Adrenal gland (tissue), 12 donors: ENCODE measurements around the gene CFAP45. TPM values are rescaled to one million over a fixed set of nuclear protein-coding genes. Genes with fewer than 3 reads are reported as not detected.

ENCODE experiments used
- DNase-seq, 7 donors: peaks; one replicate each; pipeline ENCODE4 v3.0.0-alpha.2; 2019 to 2020
- H3K27ac ChIP-seq, 5 donors: fragments of 200-600 bp; sonication (generic) in 4 of 5; 1 replicate in 3 of 5; 2 replicates in 2 of 5; pipeline versions ENCODE4 v1.5.1 to v1.8.0; 2016 to 2020; ENCODE audit warnings: mild to moderate bottlenecking in 1 of 5
- H3K27me3 ChIP-seq: fragments of 200-600 bp; 2 replicates; pipeline ENCODE4 v1.8.0; 2021
- H3K36me3 ChIP-seq, 2 donors: fragments of 200-600 bp; replicated peaks in 1 of 2; 1 replicate in 1 of 2; 2 replicates in 1 of 2; pipeline versions ENCODE4 v1.5.1 to v1.8.0; 2018 to 2022
- H3K4me1 ChIP-seq, 2 donors: fragments of 200-600 bp; replicated peaks in 1 of 2; 1 replicate in 1 of 2; 2 replicates in 1 of 2; pipeline versions ENCODE4 v1.5.1 to v1.8.0; 2018 to 2021
- H3K4me3 ChIP-seq, 4 donors: fragments of 200-600 bp; sonication (generic) in 3 of 4; one replicate each; pipeline ENCODE4 v1.5.1; 2016 to 2018
- H3K9me3 ChIP-seq, 3 donors: fragments of 200-600 bp; sonication (generic) in 1 of 3; replicated peaks in 1 of 3; 1 replicate in 2 of 3; 2 replicates in 1 of 3; pipeline versions ENCODE4 v1.5.1 to v1.8.0; 2016 to 2021
- POLR2A ChIP-seq, 2 donors: fragments of 450-650 bp; IDR thresholded peaks; one replicate each; pipeline ENCODE4 v1.6.1; 2017; ENCODE audit warnings: antibody characterized with exemption in 2 of 2, mild to moderate bottlenecking in 2 of 2, moderate library complexity in 1 of 2
- WGBS, 4 donors: extraction: QIAGEN DNeasy Blood & Tissue Kit in 2 of 4; methylation state at CpG; one replicate each; pipeline versions ENCODE4 v1.1.5 to v1.1.7; 2013 to 2017; 5-methylcytosine and 5-hydroxymethylcytosine counted together
- intact Hi-C, 2 donors: fragments of 100-400 bp; cut with DNase I; formaldehyde crosslinking; loops; one replicate each; pipeline versions ENCODE4 v1.14.1 to v1.15.0; 2022 to 2023
- polyA plus RNA-seq, 3 donors: library from polyadenylated mRNA; stranded (reverse); fragments of 200-250 nt in 2 of 3; fragments of 350-450 nt in 1 of 3; fragmentation: Illumina TruSeq in 1 of 3; extraction: RNeasy Lipid Tissue Mini Kit (QIAGEN cat#74804) in 1 of 3; gene quantifications; one replicate each; pipeline ENCODE4 v1.2.3, GENCODE V29; 2013 to 2014
- total RNA-seq, 9 donors: library from RNA; depleted of rRNA in 4 of 9; stranded (reverse); fragments of >200 nt in 4 of 9; fragments of 120-200 nt in 1 of 9; fragmentation: NEBNext Ultra II Directional in 1 of 9; extraction: Animal tissue kit (Norgen Biotek cat#: 25700) in 1 of 9; gene quantifications; one replicate each; pipeline versions ENCODE4 v1.1.0 to v1.2.4, GENCODE V29; 2013 to 2023
- TF ChIP-seq, protein P1 (sequence below), 6 experiments: fragments of 450-650 bp in 4 of 6; fragments of 200-600 bp in 2 of 6; sonication (generic) in 1 of 6; IDR thresholded peaks; 1 replicate in 5 of 6; 2 replicates in 1 of 6; pipeline versions ENCODE4 v1.5.1 to v1.8.0; 2016 to 2021; ENCODE audit warnings: antibody characterized with exemption in 6 of 6, mild to moderate bottlenecking in 2 of 6, moderate library complexity in 1 of 6
- donor health status: healthy with polysubstance abuse.
- donor health status: Bipolar disorder and iron deficiency.
- donor health status: DM: yes; HTN: yes; CAD: no.
- donor health status: DM: no; HTN: no; CAD: no.
- donor health status: DM: no; HTN: no; CAD: no.
- donor health status: DM: yes; HTN: yes; CAD: no.

The CFAP45 gene
- total and polyA plus RNA-seq, 12 donors: 0.14 to 0.81 (median 0.35) TPM; not detected in 6

DNA sequence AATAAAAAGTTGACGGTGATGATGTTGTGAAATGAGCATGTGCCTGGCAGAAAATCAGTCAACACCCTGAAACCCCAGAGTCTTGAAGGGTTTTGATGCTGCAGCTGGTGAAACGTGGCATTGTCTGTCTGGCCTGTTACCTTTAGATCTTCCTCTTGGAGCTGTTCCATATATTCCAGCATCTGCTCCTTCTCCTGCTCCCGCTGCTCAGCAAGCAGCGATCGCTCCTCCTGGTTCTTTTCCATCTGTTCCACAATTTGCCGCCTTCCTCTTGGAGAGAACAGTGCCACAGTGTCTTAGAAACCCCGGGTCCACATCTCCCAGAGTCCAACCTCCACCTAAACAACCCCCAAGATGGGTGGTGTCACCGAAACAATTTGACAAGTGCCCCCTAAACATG, 15.7 kb downstream of the CFAP45 start:
- TF ChIP-seq, protein P1, sequence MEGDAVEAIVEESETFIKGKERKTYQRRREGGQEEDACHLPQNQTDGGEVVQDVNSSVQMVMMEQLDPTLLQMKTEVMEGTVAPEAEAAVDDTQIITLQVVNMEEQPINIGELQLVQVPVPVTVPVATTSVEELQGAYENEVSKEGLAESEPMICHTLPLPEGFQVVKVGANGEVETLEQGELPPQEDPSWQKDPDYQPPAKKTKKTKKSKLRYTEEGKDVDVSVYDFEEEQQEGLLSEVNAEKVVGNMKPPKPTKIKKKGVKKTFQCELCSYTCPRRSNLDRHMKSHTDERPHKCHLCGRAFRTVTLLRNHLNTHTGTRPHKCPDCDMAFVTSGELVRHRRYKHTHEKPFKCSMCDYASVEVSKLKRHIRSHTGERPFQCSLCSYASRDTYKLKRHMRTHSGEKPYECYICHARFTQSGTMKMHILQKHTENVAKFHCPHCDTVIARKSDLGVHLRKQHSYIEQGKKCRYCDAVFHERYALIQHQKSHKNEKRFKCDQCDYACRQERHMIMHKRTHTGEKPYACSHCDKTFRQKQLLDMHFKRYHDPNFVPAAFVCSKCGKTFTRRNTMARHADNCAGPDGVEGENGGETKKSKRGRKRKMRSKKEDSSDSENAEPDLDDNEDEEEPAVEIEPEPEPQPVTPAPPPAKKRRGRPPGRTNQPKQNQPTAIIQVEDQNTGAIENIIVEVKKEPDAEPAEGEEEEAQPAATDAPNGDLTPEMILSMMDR (IDR thresholded peaks at IDR 0.05): no peak
- TF ChIP-seq POLR2A (IDR thresholded peaks at IDR 0.05): no peak
- H3K27me3 ChIP-seq: no peaks in the 10 kb centered on the region
- peaks cover 5 to 6% of the 10 kb centered on the region in 2 donors for H3K4me1 ChIP-seq
- H3K4me3 ChIP-seq: no peak overlapping the region
- no peaks in the 10 kb centered on the region for H3K9me3 ChIP-seq
- 82 to 84% (median 83%) methylated on average over 8 of the region's 8 CpGs for WGBS, 4 donors
- intact Hi-C loops: no loop called here
- no peak for DNase-seq
- H3K27ac ChIP-seq: no peak overlapping the region
- no peaks in the 10 kb centered on the region for H3K36me3 ChIP-seq

DNA sequence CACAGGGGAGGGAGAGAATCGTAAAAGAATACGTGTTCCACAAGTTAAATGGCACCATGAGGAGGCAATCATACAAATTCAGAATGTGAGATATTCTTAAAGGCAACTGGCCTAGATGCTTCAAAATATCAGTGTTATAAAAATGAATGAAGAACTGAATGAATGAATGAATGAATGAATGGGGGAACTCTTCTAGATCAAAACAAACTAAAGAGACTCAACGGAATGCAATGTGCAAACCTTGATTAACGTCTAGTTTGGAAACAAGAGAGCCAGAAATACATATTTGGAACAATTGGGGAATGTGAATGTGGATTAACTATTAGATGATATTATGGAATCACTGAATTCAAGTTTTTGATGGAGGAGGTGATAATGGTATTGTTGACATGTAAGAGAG, 16.8 kb downstream of the CFAP45 start:
- TF ChIP-seq, protein P1 (IDR thresholded peaks at IDR 0.05): no peak
- intact Hi-C loops: no loop called here
- Histone ChIP-seq H3K4me1 (peaks cover 3 to 6% of the 10 kb centered on the region in 2 donors), H3K27ac (no peak overlapping the region), H3K27me3 (no peaks in the 10 kb centered on the region), H3K4me3 (no peak overlapping the region), H3K9me3 (no peaks in the 10 kb centered on the region), H3K36me3 (no peaks in the 10 kb centered on the region)
- WGBS, 4 donors: 69 to 92% (median 72%) methylated on average over 3 to 4 of the region's 4 CpGs
- no peak for DNase-seq

DNA sequence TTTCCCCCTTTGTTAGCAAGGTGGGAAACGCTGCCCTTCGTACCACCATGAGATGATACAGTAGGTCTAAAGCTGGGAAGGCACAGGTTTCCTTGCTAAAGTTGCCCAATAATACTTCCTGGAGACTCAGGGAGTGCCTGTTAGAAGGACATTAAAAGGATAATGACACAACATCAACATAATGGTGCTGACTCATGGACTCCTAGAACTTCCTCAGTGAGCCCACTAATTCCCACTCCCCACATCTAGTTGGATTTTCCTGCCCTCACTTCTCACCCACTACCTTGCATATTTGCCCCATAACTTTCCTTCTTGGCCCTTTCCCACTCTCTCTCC, 17.5 kb downstream of the CFAP45 start:
- Histone ChIP-seq H3K4me1 (peaks cover 3 to 6% of the 10 kb centered on the region in 2 donors), H3K27me3 (no peaks in the 10 kb centered on the region), H3K36me3 (no peaks in the 10 kb centered on the region), H3K9me3 (no peaks in the 10 kb centered on the region), H3K27ac (no peak overlapping the region), H3K4me3 (no peak overlapping the region)
- WGBS, 4 donors: 70 to 84% (median 80%) methylated on average over 2 of the region's 2 CpGs
- intact Hi-C loops: no loop called here
- no peak for DNase-seq
- TF ChIP-seq, protein P1 (IDR thresholded peaks at IDR 0.05): no peak
- TF ChIP-seq POLR2A (IDR thresholded peaks at IDR 0.05): no peak

DNA sequence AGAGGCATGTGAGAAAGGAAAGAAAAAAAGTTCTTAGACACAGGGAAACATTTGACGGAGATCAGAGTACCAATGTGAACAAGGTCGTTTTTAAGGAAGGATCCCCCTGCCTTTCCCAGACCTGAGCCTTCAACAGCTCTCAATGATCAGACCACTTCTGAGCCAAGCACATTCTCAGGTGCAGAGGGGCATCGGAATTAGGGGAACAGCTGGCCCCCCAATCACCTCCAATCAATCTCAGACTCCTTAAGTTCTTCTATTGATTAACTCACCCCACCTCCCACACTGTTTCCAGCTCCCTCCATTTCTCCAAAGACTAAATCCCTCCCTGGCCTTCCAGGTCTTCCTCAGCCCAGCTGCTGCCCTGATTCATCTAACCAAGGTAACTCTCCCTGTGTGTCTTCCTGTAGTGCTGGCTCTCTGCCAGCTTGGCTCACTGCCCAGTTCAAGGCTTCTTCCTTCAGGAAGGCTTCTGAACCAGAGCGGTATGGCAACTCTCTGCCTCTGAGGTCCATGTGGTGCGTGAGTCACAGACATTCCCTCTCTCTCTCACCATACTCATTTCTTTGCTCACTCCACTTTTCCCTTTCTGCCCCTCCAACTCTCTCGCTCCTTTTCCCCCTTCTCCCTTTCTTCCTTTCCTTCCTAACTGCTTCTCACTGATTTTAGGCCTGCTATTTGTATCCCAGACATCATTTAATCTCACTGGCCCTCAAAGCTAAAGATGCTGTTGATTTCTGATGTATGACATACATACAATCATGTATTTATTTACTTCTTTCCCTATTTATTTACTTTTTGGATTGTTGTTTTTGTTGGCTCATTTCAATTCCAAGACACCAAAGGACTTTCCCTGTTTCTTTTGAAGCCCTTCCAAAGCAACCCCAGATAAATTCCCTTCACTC, 18.1 kb downstream of the CFAP45 start:
- TF ChIP-seq POLR2A (IDR thresholded peaks at IDR 0.05): no peak
- Histone ChIP-seq H3K9me3 (no peaks in the 10 kb centered on the region), H3K4me1 (peaks cover 3 to 6% of the 10 kb centered on the region in 2 donors), H3K27ac (no peak overlapping the region), H3K4me3 (no peak overlapping the region), H3K27me3 (no peaks in the 10 kb centered on the region), H3K36me3 (no peaks in the 10 kb centered on the region)
- 40 to 43% (median 42%) methylated on average over 6 of the region's 6 CpGs for WGBS, 4 donors
- intact Hi-C loops: no loop called here
- peak; percentile 91 to 97 (median 96) for DNase-seq

DNA sequence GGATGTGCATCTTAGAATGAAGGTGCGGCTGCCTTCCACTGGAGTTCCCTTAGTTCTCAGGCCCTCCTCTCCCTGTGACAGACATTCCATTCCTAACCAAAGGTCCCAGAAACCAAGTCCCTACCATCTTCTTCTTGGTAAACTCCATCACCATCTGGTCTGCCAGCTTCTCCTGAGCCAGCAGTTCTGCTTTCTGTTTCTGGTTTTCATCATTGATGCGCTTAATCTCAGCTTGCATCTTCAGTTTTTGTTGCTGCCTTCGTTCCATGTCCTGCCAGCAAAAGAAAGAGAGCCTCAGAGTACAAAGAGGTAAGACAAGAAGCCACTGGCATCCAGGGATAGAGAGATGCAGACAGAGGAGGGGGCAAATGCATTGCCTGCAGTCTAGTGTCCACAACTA, 19.5 kb downstream of the CFAP45 start:
- no peak overlapping the region for H3K27ac ChIP-seq
- no peak for TF ChIP-seq POLR2A (IDR thresholded peaks at IDR 0.05)
- TF ChIP-seq, protein P1 (IDR thresholded peaks at IDR 0.05): no peak
- peaks cover 3 to 6% of the 10 kb centered on the region in 2 donors for H3K4me1 ChIP-seq
- no peaks in the 10 kb centered on the region for H3K36me3 ChIP-seq
- no peak for DNase-seq
- intact Hi-C loops: no loop called here
- no peaks in the 10 kb centered on the region for H3K27me3 ChIP-seq
- no peaks in the 10 kb centered on the region for H3K9me3 ChIP-seq
- WGBS, 4 donors: 83 to 89% (median 88%) methylated on average over 3 of the region's 3 CpGs
- no peak overlapping the region for H3K4me3 ChIP-seq
